Right ventricle myocardium inferior (tissue), 1 donor: ENCODE results near the gene COX4I1. TPM values are rescaled to one million over a fixed set of nuclear protein-coding genes. Genes with fewer than 3 reads are reported as not detected.
A peak's percentile ranks its signal among the peaks of the same experiment; 100 is the strongest.

Experiments used
- ATAC-seq: fragments of 200-7000 bp; cut with Tn5 transposase; one replicate; pipeline ENCODE4 v1.9.1; 2020; ENCODE audit warnings: mild to moderate bottlenecking, moderate library complexity
- DNase-seq: peaks from one replicate; pipeline ENCODE4 v3.0.0; 2021; ENCODE audit errors: missing footprints
- intact Hi-C: fragments of 100-400 bp; cut with DNase I; formaldehyde crosslinking; loops from one replicate; pipeline ENCODE4 v1.11.0; 2022
- long read RNA-seq: library from polyadenylated mRNA; unstranded; transcript quantifications from one replicate; pipeline ENCODE4 v2.0.0, GENCODE V29; 2021
- total RNA-seq: library from RNA; stranded (reverse); fragmentation: NEBNext Ultra II Directional; extraction: Animal tissue kit (Norgen Biotek cat#: 25700); gene quantifications from one replicate; pipeline ENCODE4 v1.2.1, GENCODE V29; 2021
- donor health status: DM: no; HTN: yes; CAD: no; lungs with severe emphysema.

The COX4I1 gene
- 2,129 TPM for total RNA-seq
- long read RNA-seq, transcript COX4I1-202 (5 exons, 716 nt) = minor isoform, 5 of 1,100 reads
- long read RNA-seq, transcript COX4I1-217 (1 exons, 3,946 nt) = minor isoform, 16 of 1,100 reads
- long read RNA-seq, transcript COX4I1-201 (5 exons, 708 nt) = major isoform, 1,027 of 1,100 reads
- long read RNA-seq, partial matches to known transcripts = 35 of 1,100 reads
- long read RNA-seq, other reads (novel, unspliced or antisense) = 9 of 1,100 reads

DNA sequence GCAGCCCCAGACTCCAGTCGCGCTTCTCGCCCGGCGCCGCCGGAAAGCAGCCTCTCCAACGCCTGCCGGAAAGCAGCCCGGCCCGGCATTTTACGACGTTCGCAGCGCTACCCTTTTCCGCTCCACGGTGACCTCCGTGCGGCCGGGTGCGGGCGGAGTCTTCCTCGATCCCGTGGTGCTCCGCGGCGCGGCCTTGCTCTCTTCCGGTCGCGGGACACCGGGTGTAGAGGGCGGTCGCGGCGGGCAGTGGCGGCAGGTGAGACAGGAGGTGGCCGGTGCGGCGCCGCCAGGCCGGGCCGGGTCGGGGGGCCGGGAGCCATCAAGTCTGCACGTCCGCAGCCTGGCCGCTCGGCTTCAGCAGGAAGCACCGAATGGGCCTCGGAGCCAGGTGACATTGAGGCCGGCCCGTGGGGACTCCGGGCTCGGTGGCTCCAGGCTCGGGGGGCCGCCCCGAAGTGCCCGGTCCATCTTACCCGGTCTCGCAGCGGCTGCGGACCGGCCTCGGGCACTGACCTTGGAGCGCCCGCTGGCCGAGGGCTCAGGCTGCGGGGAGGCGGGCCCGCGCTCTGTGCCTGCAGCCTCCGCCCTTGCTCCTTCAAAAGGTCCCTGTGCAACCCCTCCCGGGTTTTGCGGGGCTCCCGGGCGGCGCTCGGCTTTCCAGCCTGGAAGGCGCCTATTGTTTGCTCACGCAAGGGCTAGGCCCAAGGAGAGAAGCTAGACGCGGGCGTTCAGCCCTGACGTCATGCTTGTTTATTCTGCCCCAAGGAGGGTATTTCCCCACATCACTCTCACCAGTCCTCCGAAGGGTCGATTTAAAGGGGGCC lies at the start of gene COX4I1, which contains the start of gene EMC8:
Gene COX4I1, plus strand, starts transcription at position 199 of the 824 bp plus-strand sequence. CDS start 1,511 bp downstream, outside the sequence.
Gene EMC8, minus strand, starts transcription at position 48 of the 824 bp plus-strand sequence. CDS start 249 bp downstream, outside the sequence.
- intact Hi-C loops = no loop called here
- ATAC-seq (peak; percentile 98), DNase-seq (peak; percentile 98)

DNA sequence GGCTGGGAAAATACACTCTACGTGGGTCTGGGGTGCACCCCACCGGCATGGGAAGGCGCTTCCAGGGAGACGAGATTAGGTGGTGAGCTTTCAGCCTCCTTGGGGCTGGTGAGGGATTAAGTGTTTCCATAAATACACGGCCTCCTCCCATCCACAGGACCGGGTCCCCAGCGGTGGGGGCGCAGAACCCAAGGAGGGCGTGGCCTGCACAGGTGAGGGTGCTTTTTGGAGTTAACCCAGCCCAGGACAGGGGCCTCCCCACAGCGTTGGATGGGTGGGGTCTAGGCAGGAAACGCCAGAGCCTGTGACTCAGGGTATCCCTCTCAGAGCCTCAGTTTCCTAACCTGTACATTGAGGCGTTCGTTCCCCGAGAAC lies 49.7 kb upstream of the COX4I1 start:
- intact Hi-C loops = no loop called here

DNA sequence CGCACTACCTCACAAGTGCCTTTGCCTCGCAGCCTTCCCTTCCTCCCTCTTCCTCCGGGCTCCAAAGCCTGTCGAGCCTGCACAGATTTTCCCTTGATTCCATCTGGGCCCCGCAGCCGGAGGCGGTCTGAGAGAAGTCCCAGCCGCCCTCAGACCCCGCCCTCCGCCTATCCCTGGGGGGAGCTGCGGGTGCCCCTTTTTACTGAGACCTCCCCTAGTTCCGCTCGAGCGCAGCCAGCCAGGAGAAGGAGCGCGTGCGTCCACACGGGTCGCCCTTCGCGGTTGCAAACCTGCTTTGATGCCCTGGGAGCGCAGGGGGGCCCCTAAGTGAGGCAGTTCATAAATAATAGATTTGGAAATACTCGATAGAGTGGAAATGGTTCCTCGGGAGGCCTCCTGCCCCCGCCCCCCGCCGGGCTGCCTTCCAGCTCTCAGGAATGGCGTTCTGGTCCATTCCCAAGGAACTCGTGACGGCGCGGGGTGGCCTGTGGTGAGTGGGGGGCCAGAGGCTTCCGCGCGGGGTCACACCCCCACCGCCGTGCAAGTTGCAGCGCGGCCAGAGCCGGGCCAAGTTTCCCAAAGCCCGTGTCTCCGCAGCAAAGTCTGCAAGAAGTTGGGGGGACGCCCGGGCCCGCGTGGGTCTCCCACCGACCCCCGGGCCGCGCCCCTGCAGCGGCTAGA lies 49.2 kb upstream of the COX4I1 start:
- DNase-seq (no peak), ATAC-seq (no peak)
- intact Hi-C loops = no loop called here

More for the DNA sequence above, 49.7 kb upstream of the COX4I1 start:
- DNase-seq = no peak
- ATAC-seq = no peak

- intact Hi-C loops = no loop called here
- DNase-seq (peak; percentile 84), ATAC-seq (peak; percentile 85)
Observed at GRCh38 chr16:85750827-85751697, 48.4 kb upstream of the COX4I1 start, which contains the start of gene C16orf74. Gene C16orf74, minus strand, starts transcription at chr16:85751096. Its CDS starts 15,879 bp downstream, at chr16:85735217.

DNA sequence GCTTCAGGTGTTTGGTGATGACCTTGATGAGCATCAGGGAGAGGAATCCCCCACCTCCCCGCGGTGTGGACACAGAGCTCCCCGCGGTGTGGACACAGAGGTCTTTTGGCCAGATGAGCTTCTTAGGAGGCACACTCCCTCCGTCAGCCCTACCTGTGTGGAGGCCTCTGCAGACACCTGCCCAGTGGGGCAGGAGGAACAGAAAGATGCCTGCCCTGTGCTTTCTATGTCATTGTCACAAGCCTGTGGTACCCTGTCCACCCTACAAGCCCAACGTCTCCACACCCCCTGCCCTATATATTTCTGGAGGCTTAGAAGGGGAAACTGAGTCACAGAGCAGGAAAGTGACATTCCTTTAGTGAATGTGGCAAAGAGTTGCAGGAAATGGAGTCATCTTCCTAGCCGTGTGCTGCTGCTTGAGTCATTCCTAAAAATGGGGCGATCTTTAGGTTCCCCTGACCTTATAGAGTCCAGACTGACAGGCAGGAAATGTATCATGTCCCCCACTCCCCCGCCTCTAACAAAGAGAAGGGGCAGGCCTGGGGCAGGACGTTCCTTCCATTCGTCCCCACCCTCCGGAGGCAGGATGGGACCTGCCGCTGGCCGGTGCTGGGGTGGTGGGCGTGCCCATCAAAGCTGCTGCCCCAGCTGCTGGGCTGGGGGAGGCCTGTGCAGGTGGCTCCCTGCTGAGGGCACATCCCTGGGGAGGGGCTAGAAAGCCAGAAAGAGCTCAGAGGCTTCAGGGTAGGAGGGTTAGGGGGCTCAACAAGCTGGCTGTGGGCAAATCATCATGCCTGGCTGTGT lies 47.6 kb upstream of the COX4I1 start:
- ATAC-seq = no peak
- intact Hi-C loops = no loop called here
- DNase-seq = no peak

DNA sequence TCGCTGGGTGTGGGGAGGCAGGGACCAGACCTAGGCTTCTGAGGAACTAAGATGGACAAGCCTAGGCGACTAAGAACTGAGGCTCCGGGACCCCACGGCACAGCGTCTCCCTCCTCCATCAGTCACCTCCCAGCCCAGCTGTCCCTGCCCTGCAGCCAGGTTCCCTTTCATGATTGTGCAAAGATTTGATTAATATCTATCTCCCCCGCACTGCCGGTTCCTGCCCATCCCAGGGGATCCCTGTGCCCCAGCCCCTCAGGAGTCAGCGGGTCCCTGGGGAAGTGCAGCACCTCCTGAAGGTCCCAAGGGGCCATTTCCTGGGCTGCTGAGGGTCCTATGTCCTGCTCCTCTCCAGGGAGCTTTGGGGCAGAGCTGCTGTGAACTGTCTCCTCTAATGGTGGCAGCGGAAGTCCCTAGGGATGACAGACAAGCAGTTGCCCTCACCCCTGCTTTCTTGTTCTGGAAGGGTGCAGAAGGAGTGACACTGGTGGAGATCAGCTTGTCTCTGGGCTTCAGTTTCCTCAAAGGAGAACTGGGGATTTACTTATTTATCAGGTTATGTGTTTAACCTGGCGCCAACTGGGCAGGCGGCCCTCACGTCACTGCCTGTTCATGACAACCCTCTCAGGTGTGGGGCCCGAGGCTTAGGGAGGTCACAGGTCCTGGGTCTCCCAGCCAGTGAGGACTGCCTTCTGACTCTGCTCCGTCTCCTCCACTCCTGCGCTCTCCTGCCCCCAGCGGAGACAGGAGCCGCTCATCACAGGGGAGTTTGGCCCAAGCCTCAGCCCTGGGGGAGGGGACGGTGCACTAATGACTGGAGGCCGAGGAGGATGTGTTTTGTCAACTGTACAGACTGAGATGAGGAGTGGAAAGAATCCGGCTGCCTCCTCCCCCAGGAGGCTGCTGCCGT lies 46.7 kb upstream of the COX4I1 start:
- ATAC-seq = peak; percentile 41
- intact Hi-C loops = no loop called here

DNA sequence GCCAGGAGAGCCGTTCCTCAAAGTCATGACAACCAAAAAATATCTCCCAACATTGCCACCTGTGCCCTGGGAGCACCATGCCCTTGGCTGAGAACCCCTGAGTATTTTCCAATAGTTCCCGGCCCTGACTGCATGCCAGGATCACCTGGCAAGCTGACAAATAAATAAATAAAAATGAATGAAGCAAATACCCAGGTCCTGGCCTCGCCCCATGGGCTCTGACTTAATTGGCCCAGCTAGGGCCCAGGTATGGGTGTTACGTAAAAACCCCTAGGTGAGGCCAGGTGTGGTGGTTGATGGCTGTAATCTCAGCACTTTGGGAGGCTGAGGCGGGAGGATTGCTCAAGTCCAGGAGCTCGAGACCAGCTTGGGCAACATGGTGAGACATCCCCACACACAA lies 45.9 kb upstream of the COX4I1 start:
- no peak for DNase-seq
- intact Hi-C loops = no loop called here
- ATAC-seq = no peak

More for the DNA sequence above, 46.7 kb upstream of the COX4I1 start:
- DNase-seq = no peak

GRCh38 chr16:85753976-85754375 lies 45.5 kb upstream of the COX4I1 start:
- no peak for DNase-seq
- intact Hi-C loops = no loop called here
- ATAC-seq = no peak

- intact Hi-C loops = no loop called here
- ATAC-seq = no peak
Observed at GRCh38 chr16:85754413-85754812, 45.1 kb upstream of the COX4I1 start.

GRCh38 chr16:85755929-85756768 lies 43.3 kb upstream of the COX4I1 start:
- DNase-seq (no peak), ATAC-seq (no peak)
- intact Hi-C loops = no loop called here

More at GRCh38 chr16:85754413-85754812, 45.1 kb upstream of the COX4I1 start:
- DNase-seq = no peak

DNA sequence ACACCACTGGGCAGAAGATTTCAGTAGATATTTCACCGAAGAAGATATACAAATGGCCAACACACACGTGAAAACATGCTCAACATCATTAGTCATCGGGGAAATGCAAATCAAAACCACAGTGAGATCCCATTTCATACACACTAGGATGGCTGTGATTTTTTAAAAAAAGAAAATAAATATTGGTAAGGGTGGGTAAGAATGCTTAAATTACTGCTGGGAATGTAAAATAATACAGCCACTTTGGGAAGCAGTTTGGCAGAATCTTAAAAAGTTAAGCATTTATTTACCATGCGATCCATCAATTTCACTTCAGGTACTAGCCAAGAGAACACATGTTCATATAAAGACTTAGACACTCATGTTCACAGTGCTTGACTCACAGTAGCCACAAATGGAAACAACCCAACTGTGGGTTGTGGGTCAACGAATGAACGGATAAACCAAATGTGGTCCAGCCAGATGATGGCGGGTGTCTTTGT lies 42.1 kb upstream of the COX4I1 start:
- intact Hi-C loops = no loop called here
- DNase-seq (no peak), ATAC-seq (no peak)

DNA sequence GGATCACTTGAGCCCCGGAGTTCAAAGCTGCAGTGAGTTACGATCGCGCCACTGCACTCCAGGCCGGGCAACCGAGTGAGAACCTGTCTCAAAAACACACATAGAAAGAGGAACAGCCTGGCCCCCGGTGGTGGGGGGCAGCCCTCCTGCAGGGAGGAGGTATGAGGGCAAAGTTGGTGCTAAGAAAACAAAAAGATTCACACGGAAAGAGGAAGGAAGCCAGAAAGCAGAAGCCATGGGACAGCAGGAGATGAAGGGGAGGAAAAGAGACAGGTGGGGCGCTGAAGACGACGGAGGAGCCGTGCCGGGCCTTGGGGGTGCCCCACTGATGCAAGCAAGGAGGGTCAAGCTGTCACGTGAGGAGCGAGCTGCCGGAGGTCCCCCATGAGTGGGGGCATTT lies 40.4 kb upstream of the COX4I1 start:
- no peak for ATAC-seq
- no peak for DNase-seq
- intact Hi-C loops = no loop called here

DNA sequence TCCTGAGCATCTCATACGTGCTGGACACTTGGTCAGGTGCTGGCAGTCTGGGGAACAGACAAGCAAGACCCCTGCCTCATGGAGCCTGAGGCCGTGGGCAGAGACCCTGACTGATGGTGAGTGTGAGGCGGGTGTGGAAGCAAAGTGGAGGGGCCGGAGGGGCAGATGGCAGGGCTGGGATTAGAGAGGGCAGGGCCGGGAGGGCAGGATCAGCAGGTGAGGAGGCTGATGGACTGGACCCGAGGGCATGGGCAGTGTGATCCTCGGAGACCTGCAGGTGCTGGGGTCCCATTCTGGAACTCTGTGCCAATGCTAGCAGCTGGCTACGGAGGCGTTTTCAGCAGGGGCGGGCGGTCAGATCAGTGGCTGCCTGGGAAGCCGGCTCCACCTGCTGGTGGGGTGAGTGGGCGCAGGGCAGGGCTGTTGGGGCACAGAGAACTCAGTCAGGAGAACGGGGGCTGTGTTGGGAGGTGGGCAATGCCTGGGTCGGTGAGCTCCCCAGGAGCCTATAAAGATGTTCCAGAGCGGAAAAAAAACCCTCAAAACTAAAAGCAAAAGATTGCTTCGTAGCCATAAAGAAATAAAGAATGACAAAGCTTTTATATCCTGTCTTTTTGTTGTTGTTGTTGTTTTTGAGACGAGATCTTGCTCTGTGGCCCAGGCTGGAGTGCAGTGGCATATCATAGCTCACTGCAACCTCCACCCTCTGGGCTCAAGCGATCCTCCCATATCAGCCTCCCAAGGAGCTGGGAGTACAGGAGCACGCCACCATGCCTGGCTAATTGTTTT lies 39.7 kb upstream of the COX4I1 start:
- ATAC-seq = no peak
- intact Hi-C loops = no loop called here

GRCh38 chr16:85761861-85762260 lies 37.6 kb upstream of the COX4I1 start:
- DNase-seq = no peak
- ATAC-seq = no peak
- intact Hi-C loops = no loop called here

More for the DNA sequence above, 39.7 kb upstream of the COX4I1 start:
- peak; percentile 77 for DNase-seq

- intact Hi-C loops = no loop called here
- ATAC-seq (no peak), DNase-seq (no peak)
Observed at GRCh38 chr16:85762970-85763369, 36.5 kb upstream of the COX4I1 start.
